ENCODE results near the gene MED13L. TPM values are rescaled to one million over a fixed set of nuclear protein-coding genes. Genes with fewer than 3 reads are reported as not detected.

The MED13L gene
- total and polyA plus RNA-seq, 2 donors (not counting 3 experiments of a cell fraction or from before 2014, with no cell fraction given), result 27.4 to 93.6 TPM

DNA sequence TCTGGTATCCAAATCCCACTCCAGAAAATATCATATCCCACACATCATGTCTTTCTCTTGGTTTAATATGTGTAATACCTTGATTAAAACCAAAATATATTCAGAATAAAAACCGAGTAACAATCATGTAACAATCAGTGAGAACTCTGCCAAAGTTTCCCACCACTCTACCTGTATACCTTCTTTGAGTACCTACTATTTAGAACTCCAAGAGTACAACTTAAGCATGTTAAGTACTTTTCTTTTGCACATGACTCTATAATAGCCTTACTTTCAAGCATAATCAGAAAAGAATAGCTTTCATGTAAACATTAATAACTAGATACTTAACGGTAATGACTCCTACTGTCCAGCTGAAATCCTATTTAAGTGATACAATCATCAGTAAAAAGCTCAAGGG, 223.2 kb downstream of the MED13L start:
- TF ChIP-seq MYC (IDR thresholded peaks at IDR 0.05; ENCODE audit: low read depth, low read length), result no peak
- TF ChIP-seq GATA2 (IDR thresholded peaks at IDR 0.05; ENCODE audit: insufficient read depth, insufficient read length, low read depth, low read length), result no peak
- TF ChIP-seq FOS (IDR thresholded peaks at IDR 0.05; ENCODE audit: borderline replicate concordance, insufficient read depth, low read length), result no peak
- no peak for TF ChIP-seq POLR2AphosphoS5 (IDR thresholded peaks at IDR 0.05; ENCODE audit: insufficient read depth, low read depth, low read length)
- TF ChIP-seq, protein P1, sequence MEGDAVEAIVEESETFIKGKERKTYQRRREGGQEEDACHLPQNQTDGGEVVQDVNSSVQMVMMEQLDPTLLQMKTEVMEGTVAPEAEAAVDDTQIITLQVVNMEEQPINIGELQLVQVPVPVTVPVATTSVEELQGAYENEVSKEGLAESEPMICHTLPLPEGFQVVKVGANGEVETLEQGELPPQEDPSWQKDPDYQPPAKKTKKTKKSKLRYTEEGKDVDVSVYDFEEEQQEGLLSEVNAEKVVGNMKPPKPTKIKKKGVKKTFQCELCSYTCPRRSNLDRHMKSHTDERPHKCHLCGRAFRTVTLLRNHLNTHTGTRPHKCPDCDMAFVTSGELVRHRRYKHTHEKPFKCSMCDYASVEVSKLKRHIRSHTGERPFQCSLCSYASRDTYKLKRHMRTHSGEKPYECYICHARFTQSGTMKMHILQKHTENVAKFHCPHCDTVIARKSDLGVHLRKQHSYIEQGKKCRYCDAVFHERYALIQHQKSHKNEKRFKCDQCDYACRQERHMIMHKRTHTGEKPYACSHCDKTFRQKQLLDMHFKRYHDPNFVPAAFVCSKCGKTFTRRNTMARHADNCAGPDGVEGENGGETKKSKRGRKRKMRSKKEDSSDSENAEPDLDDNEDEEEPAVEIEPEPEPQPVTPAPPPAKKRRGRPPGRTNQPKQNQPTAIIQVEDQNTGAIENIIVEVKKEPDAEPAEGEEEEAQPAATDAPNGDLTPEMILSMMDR (IDR thresholded peaks at IDR 0.05; ENCODE audit: extremely low read depth in 1 of 2, insufficient read depth in 1 of 2, low read depth in 1 of 2, low read length in 2 of 2), result no peak
- no peak for TF ChIP-seq POLR2A (IDR thresholded peaks at IDR 0.05; ENCODE audit: low read depth, low read length)
- TF ChIP-seq, protein P2, sequence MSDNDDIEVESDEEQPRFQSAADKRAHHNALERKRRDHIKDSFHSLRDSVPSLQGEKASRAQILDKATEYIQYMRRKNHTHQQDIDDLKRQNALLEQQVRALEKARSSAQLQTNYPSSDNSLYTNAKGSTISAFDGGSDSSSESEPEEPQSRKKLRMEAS (IDR thresholded peaks at IDR 0.05; ENCODE audit: insufficient read depth, insufficient read length), result no peak
- TF ChIP-seq EZH2 (IDR thresholded peaks at IDR 0.05; ENCODE audit: borderline replicate concordance, low read depth, low read length, severe bottlenecking), result no peak
- no peak for TF ChIP-seq JUN (IDR thresholded peaks at IDR 0.05; ENCODE audit: borderline replicate concordance, insufficient read depth, insufficient read length, low read depth)
- Histone ChIP-seq H3K9me3 (replicated peaks; ENCODE audit: control insufficient read depth, insufficient read depth, low read length) (no peaks in the 10 kb centered on the region), H2AFZ (ENCODE audit: low read depth, low read length) (no peak overlapping the region), H3K27ac (ENCODE audit: insufficient read depth, low read depth, low read length) (no peak overlapping the region), H3K79me2 (ENCODE audit: control insufficient read depth, insufficient read depth, low read length) (peaks cover 35% of the 10 kb centered on the region), H3K27me3 (ENCODE audit: control insufficient read depth in 2 of 2, insufficient read depth in 2 of 2, low read length in 2 of 2) (no peaks in the 10 kb centered on the region), H4K20me1 (replicated peaks; ENCODE audit: control insufficient read depth, extremely low read depth, insufficient read depth, low read length) (peaks cover 8% of the 10 kb centered on the region), H3K4me1 (ENCODE audit: control insufficient read depth, extremely low read depth, insufficient read depth, low read length) (peaks cover 2% of the 10 kb centered on the region), H3K9me1 (replicated peaks; ENCODE audit: control insufficient read depth, extremely low read depth, insufficient read depth, low read length) (no peaks in the 10 kb centered on the region), H3K4me2 (ENCODE audit: insufficient read depth, low read length) (no peak overlapping the region), H3K36me3 (ENCODE audit: control insufficient read depth in 2 of 2, extremely low read depth in 1 of 2, insufficient read depth in 2 of 2, low read length in 2 of 2) (no peaks in the 10 kb centered on the region), H3K4me3 (replicated peaks in 1 of 3; ENCODE audit: insufficient read depth in 1 of 3, low read depth in 1 of 3, low read length in 3 of 3) (no peak overlapping the region), H3K9ac (replicated peaks; ENCODE audit: extremely low read depth, insufficient read depth, low read length) (no peak overlapping the region)
- CTCF ChIA-PET, result interaction anchor here (0.9 to 1.8 kb wide), 5 partner anchors 9 to 39 kb away, joined by 3 to 7 read pairs (median 5); no protein-coding TSS in a partner anchor
- FAIRE-seq (no peak), DNase-seq (ENCODE audit: low read depth, low spot score) (no peak)
- no TSS peak for BruUV-seq (replicated peaks)
- POLR2A ChIA-PET, result no interaction called here
- dilution Hi-C loops (cut with MboI; ENCODE audit: extremely low pct_ligation_motif_present, low sequenced_read_pairs), result no loop called here
- intact Hi-C loops (cut with micrococcal nuclease), result no loop called here
